DND-41 (cell line): ENCODE data around the gene CHAC2.

Source experiments
- CTCF ChIP-seq: IDR thresholded peaks from 2 replicates; pipeline ENCODE4 v1.5.1; 2012; ENCODE audit warnings: borderline replicate concordance, low read length, moderate library complexity, mild to moderate bottlenecking; ENCODE audit not compliant: poor library complexity, severe bottlenecking; ENCODE audit errors: extremely low read depth
- EZH2 ChIP-seq: IDR thresholded peaks from 3 replicates; pipeline ENCODE4 v1.6.1; 2012; ENCODE audit warnings: borderline replicate concordance, low read depth, mild to moderate bottlenecking, moderate library complexity, low read length, inconsistent platforms; ENCODE audit not compliant: severe bottlenecking

GRCh38 chr2:53777134-53777533 lies 9.5 kb downstream of the CHAC2 start:
- TF ChIP-seq CTCF (no peak), EZH2 (no peak)
